Transverse colon (tissue), 4 donors: ENCODE results near the gene SNTG2. TPM values are rescaled to one million over a fixed set of nuclear protein-coding genes. Genes with fewer than 3 reads are reported as not detected.

Source experiments
- DNase-seq: peaks from one replicate; pipeline ENCODE4 v3.0.0-alpha.2; 2019
- H3K27ac ChIP-seq, 4 donors: fragments of 200-600 bp; sonication (generic); 2 replicates each; pipeline ENCODE4 v1.5.1; 2016 to 2018; ENCODE audit warnings: inconsistent platforms in 4 of 4
- H3K27me3 ChIP-seq: fragments of 200-600 bp; sonication (generic); 2 replicates; pipeline ENCODE4 v1.5.1; 2017; ENCODE audit warnings: inconsistent platforms
- H3K36me3 ChIP-seq, 4 donors: fragments of 200-600 bp; sonication (generic); 2 replicates each; pipeline ENCODE4 v1.5.1; 2017 to 2019; ENCODE audit warnings: inconsistent platforms in 4 of 4
- H3K4me1 ChIP-seq, 4 donors: fragments of 200-600 bp; sonication (generic); 2 replicates each; pipeline ENCODE4 v1.5.1; 2017 to 2020; ENCODE audit warnings: inconsistent platforms in 4 of 4
- H3K4me3 ChIP-seq, 4 donors: fragments of 200-600 bp; sonication (generic); 1 replicate in 1 of 4; 2 replicates in 3 of 4; pipeline versions ENCODE4 v1.5.1 to v1.6.1; 2017 to 2019; ENCODE audit warnings: inconsistent platforms in 4 of 4
- H3K9me3 ChIP-seq, 2 donors: fragments of 200-600 bp; sonication (generic); 2 replicates each; pipeline ENCODE4 v1.5.1; 2017 to 2019; ENCODE audit warnings: inconsistent platforms in 2 of 2
- EP300 ChIP-seq: sonication (generic); formaldehyde crosslinking; IDR thresholded peaks from one replicate; pipeline ENCODE4 v1.6.1; 2017; ENCODE audit warnings: antibody characterized with exemption, low read depth
- POLR2A ChIP-seq: fragments of 450-650 bp; IDR thresholded peaks from one replicate; pipeline ENCODE4 v1.6.1; 2016; ENCODE audit warnings: antibody characterized with exemption, mild to moderate bottlenecking, moderate library complexity
- POLR2AphosphoS5 ChIP-seq, 3 donors: sonication (generic); formaldehyde crosslinking; IDR thresholded peaks; one replicate each; pipeline ENCODE4 v1.6.1; 2016; ENCODE audit warnings: antibody characterized with exemption in 3 of 3
- WGBS, 2 donors: methylation state at CpG; one replicate each; pipeline ENCODE4 v1.1.5; 2018; ENCODE audit warnings: low coverage in 1 of 2; 5-methylcytosine and 5-hydroxymethylcytosine counted together
- in situ Hi-C, 4 donors: fragments of 200-750 bp; cut with MboI; loops; one replicate each; pipeline versions ENCODE4 v1.15.0 to v1.15.1; 2017; ENCODE audit warnings: low sequenced_read_pairs in 3 of 4, low pct_ligation_motif_present in 1 of 4, low pct_unique_long_range_greater_than_20kb in 1 of 4
- intact Hi-C: fragments of 100-400 bp; cut with DNase I; formaldehyde crosslinking; loops from one replicate; pipeline ENCODE4 v1.15.1; 2023; ENCODE audit warnings: low total_unique reads
- total RNA-seq, 4 donors: library from RNA; depleted of rRNA; stranded (reverse); fragments of >200 nt; gene quantifications; one replicate each; pipeline ENCODE4 v1.1.0, GENCODE V29; 2016
- TF ChIP-seq, protein P1 (sequence below), 5 experiments: fragments of 200-600 bp in 3 of 5; fragments of 450-650 bp in 2 of 5; sonication (generic) in 3 of 5; IDR thresholded peaks; 1 replicate in 2 of 5; 2 replicates in 3 of 5; pipeline ENCODE4 v1.5.1; 2016 to 2017; ENCODE audit warnings: antibody characterized with exemption in 5 of 5, inconsistent platforms in 3 of 5, mild to moderate bottlenecking in 2 of 5, moderate library complexity in 1 of 5

SNTG2 gene
- total RNA-seq, 4 donors from 2014 or later = 0.55 to 4.9 (median 1.5) TPM

DNA sequence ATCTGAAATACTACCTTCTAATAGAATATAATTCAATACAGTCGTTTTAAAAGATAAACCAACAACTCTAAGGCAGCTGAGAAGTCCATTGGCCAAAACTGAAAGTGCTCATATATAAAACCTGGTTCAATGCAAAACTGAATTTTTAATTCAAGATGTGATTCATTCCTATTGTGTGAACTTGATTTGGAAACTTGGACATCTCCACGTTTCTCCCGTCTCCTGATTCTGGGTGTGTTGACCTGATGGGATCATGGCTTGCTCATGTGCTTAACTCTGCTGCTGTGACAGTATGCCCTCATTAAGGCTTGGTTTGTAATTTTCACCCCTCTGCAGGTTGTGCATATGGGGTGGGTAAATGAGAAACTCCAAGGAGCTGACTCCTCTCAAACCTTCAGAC, 296.3 kb downstream of the SNTG2 start:
- TF ChIP-seq POLR2A (no peak), EP300 (no peak), POLR2AphosphoS5 (IDR thresholded peaks at IDR 0.05) (no peak)
- TF ChIP-seq, protein P1, sequence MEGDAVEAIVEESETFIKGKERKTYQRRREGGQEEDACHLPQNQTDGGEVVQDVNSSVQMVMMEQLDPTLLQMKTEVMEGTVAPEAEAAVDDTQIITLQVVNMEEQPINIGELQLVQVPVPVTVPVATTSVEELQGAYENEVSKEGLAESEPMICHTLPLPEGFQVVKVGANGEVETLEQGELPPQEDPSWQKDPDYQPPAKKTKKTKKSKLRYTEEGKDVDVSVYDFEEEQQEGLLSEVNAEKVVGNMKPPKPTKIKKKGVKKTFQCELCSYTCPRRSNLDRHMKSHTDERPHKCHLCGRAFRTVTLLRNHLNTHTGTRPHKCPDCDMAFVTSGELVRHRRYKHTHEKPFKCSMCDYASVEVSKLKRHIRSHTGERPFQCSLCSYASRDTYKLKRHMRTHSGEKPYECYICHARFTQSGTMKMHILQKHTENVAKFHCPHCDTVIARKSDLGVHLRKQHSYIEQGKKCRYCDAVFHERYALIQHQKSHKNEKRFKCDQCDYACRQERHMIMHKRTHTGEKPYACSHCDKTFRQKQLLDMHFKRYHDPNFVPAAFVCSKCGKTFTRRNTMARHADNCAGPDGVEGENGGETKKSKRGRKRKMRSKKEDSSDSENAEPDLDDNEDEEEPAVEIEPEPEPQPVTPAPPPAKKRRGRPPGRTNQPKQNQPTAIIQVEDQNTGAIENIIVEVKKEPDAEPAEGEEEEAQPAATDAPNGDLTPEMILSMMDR (IDR thresholded peaks at IDR 0.05) = no peak
- Histone ChIP-seq H3K36me3 (no peaks in the 10 kb centered on the region), H3K4me1 (no peaks in the 10 kb centered on the region), H3K4me3 (no peak overlapping the region), H3K27me3 (peaks cover 4% of the 10 kb centered on the region), H3K9me3 (no peaks in the 10 kb centered on the region), H3K27ac (no peak overlapping the region)
- no peak for DNase-seq
- intact Hi-C loops (no loop called here), in situ Hi-C loops (no loop called here)
- 58 to 61% methylated on average over 3 of the region's 3 CpGs for WGBS, 2 donors

DNA sequence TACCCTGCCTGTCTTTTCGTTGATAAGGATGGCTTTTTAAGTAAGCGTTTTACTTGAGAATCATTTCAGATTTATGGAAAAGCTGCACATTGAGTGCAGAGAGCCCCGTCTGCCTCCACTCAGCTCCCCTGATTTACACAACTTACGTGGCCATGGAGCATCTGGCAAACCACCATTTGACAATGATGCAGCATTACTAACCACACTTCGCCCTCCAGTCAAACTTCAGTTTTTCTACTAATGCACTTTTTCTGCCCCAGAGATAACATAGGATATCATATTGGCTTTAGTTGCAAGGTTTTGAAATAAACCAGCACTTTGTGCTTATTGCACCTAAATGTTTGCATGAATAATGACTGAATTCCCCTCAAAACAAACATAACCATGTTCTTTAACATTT, 297.5 kb downstream of the SNTG2 start:
- intact Hi-C loops = no loop called here

DNA sequence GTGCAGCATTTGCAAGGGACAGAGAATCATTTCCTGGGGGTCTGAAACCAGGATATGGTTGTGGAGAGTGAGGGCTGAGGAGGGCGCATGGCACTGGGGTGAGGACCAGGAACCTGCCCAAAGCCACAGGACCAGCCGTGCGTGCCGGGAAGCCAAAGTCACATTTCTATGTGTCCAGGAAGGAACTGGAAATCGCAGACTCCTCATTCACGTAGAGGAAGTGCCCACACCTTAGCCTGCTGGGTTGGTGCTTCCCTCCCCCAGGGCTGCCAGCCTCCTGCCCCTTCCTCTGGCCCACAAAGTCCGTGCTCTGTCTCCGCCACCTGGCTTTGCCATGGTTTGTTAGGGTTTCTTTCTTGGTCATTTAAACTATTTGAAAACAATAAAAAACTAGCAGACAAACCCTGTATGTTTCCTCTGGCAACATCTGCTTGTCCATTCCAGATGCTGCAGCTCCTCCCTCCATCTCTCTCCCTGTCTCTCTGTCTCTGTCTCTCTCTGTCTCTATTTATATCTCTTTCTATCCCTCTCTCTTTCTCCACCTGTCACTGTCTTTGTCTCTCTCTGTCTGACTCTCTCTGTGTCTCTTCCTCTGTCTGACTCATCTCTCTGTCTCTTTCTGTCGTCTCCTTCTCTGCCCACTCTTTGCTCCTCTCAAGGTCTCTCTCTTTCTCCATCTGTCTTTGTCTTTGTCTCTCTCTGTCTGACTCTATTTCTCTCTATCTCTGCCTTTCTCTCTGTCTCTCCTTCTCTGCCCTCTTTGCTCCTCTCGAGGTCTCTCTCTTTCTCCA, 299.4 kb downstream of the SNTG2 start:
- 52 to 58% methylated on average over 2 to 10 of the region's 10 CpGs for WGBS, 2 donors
- in situ Hi-C loops (no loop called here), intact Hi-C loops (loop anchor here (1.0 kb wide), 1 partner anchor 10 kb away; no protein-coding TSS in a partner anchor)
- Histone ChIP-seq H3K27me3 (peaks cover 4% of the 10 kb centered on the region), H3K4me3 (no peak overlapping the region), H3K4me1 (no peaks in the 10 kb centered on the region), H3K9me3 (no peaks in the 10 kb centered on the region), H3K27ac (no peak overlapping the region), H3K36me3 (no peaks in the 10 kb centered on the region)
- no peak for DNase-seq
- no peak for TF ChIP-seq EP300
- no peak for TF ChIP-seq POLR2A
- TF ChIP-seq POLR2AphosphoS5 (IDR thresholded peaks at IDR 0.05) = no peak
- TF ChIP-seq, protein P1 (IDR thresholded peaks at IDR 0.05) = no peak

More for the DNA sequence above, 297.5 kb downstream of the SNTG2 start:
- Histone ChIP-seq H3K27ac (no peak overlapping the region), H3K9me3 (no peaks in the 10 kb centered on the region), H3K27me3 (peaks cover 4% of the 10 kb centered on the region), H3K4me3 (no peak overlapping the region), H3K36me3 (no peaks in the 10 kb centered on the region), H3K4me1 (no peaks in the 10 kb centered on the region)
- TF ChIP-seq EP300 (no peak), POLR2AphosphoS5 (IDR thresholded peaks at IDR 0.05) (no peak), POLR2A (no peak)
- TF ChIP-seq, protein P1 (IDR thresholded peaks at IDR 0.05) = no peak
- no peak for DNase-seq
- in situ Hi-C loops = no loop called here
- 53 to 61% methylated on average over 5 of the region's 5 CpGs for WGBS, 2 donors

DNA sequence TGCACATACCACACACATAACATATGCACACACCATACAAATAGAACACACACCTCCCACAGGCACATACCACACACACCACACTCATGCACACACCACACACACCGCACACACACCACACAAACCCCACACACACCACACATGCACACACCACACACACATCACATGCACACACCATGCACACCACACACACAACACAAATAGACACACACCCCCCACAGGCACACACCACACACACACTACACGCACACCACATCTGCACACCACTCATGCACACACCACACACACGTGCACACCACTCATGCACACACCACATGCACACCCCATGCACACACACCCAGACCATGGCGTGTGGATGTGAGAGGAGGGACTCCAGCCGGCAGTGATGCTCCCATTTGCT, 300.9 kb downstream of the SNTG2 start:
- in situ Hi-C loops = no loop called here

More for the DNA sequence above, 300.9 kb downstream of the SNTG2 start:
- no peak for DNase-seq
- Histone ChIP-seq H3K36me3 (no peaks in the 10 kb centered on the region), H3K4me3 (no peak overlapping the region), H3K9me3 (no peaks in the 10 kb centered on the region), H3K4me1 (no peaks in the 10 kb centered on the region), H3K27me3 (no peaks in the 10 kb centered on the region), H3K27ac (no peak overlapping the region)
- 57 to 87% methylated on average over 1 to 5 of the region's 5 CpGs for WGBS, 2 donors
- TF ChIP-seq POLR2AphosphoS5 (IDR thresholded peaks at IDR 0.05) (no peak), POLR2A (no peak), EP300 (no peak)
- intact Hi-C loops = no loop called here
